H9 (cell line): ENCODE results near the gene EPS15. TPM values are rescaled to one million over a fixed set of nuclear protein-coding genes. Genes with fewer than 3 reads are reported as not detected.

Experiments used
- DNase-seq: peaks from one replicate; pipeline ENCODE4 v3.0.0-alpha.2; 2017
- H2AFZ ChIP-seq: one replicate; pipeline ENCODE4 v1.6.1; 2013; ENCODE audit warnings: mild to moderate bottlenecking, low read length, control low read depth, moderate library complexity
- H2AK5ac ChIP-seq: 2 replicates; pipeline ENCODE4 v1.6.1; 2013; ENCODE audit warnings: low read length, control low read depth, mixed read lengths; ENCODE audit not compliant: insufficient read length
- H2BK120ac ChIP-seq: one replicate; pipeline ENCODE4 v1.6.1; 2013; ENCODE audit warnings: low read depth, mild to moderate bottlenecking, low read length, control low read depth, inconsistent platforms; ENCODE audit not compliant: poor library complexity, severe bottlenecking
- H2BK12ac ChIP-seq: 2 replicates; pipeline ENCODE4 v1.6.1; 2013; ENCODE audit warnings: low read length, control low read depth, mixed read lengths, low read depth; ENCODE audit not compliant: insufficient read length
- H2BK15ac ChIP-seq: 2 replicates; pipeline ENCODE4 v1.6.1; 2013; ENCODE audit warnings: low read depth, low read length, control low read depth
- H2BK20ac ChIP-seq: one replicate; pipeline ENCODE4 v1.6.1; 2013; ENCODE audit warnings: low read depth, mild to moderate bottlenecking, low read length, control low read depth, inconsistent platforms; ENCODE audit not compliant: poor library complexity, severe bottlenecking
- H2BK5ac ChIP-seq: 2 replicates; pipeline ENCODE4 v1.6.1; 2013; ENCODE audit warnings: low read length, control low read depth, mixed read lengths; ENCODE audit not compliant: insufficient read length
- H3K14ac ChIP-seq: 2 replicates; pipeline ENCODE4 v1.6.1; 2013; ENCODE audit warnings: low read length, control low read depth; ENCODE audit not compliant: insufficient read depth
- H3K18ac ChIP-seq: 2 replicates; pipeline ENCODE4 v1.6.1; 2013; ENCODE audit warnings: low read depth, mild to moderate bottlenecking, mixed read lengths, low read length, control low read depth; ENCODE audit not compliant: insufficient read length
- H3K23ac ChIP-seq: 2 replicates; pipeline ENCODE4 v1.6.1; 2013; ENCODE audit warnings: low read length, control low read depth, mixed read lengths, low read depth; ENCODE audit not compliant: insufficient read length
- H3K23me2 ChIP-seq: 2 replicates; pipeline ENCODE4 v1.6.1; 2013; ENCODE audit warnings: low read depth, mild to moderate bottlenecking, mixed read lengths, low read length, control low read depth; ENCODE audit not compliant: insufficient read length, poor library complexity, severe bottlenecking
- H3K27ac ChIP-seq: 2 replicates; pipeline ENCODE4 v1.5.1; 2013; ENCODE audit warnings: low read length, control low read depth, mixed read lengths, low read depth; ENCODE audit not compliant: insufficient read length
- H3K27me3 ChIP-seq: 2 replicates; pipeline ENCODE4 v1.6.1; 2013; ENCODE audit warnings: low read length, control low read depth, inconsistent platforms; ENCODE audit not compliant: insufficient read depth
- H3K4ac ChIP-seq: 2 replicates; pipeline ENCODE4 v1.6.1; 2013; ENCODE audit warnings: low read depth, mild to moderate bottlenecking, control low read depth, inconsistent platforms, low read length, moderate library complexity
- H3K4me1 ChIP-seq: 2 replicates; pipeline ENCODE4 v1.6.1; 2013; ENCODE audit warnings: low read length, control low read depth, inconsistent platforms; ENCODE audit not compliant: insufficient read depth
- H3K4me2 ChIP-seq: 2 replicates; pipeline ENCODE4 v1.6.1; 2013; ENCODE audit warnings: low read length, control low read depth, mixed read lengths; ENCODE audit not compliant: insufficient read length, insufficient read depth
- H3K56ac ChIP-seq: 2 replicates; pipeline ENCODE4 v1.6.1; 2013; ENCODE audit warnings: low read depth, mild to moderate bottlenecking, mixed read lengths, low read length, control low read depth; ENCODE audit not compliant: insufficient read length
- H3K79me1 ChIP-seq: 2 replicates; pipeline ENCODE4 v1.6.1; 2013; ENCODE audit warnings: low read depth, mild to moderate bottlenecking, moderate library complexity, low read length, control low read depth, inconsistent platforms; ENCODE audit not compliant: insufficient read depth, poor library complexity, severe bottlenecking
- H3K79me2 ChIP-seq: 2 replicates; pipeline ENCODE4 v1.6.1; 2013; ENCODE audit warnings: low read length, control low read depth, inconsistent platforms; ENCODE audit not compliant: insufficient read depth
- H3K9ac ChIP-seq: 2 replicates; pipeline ENCODE4 v1.6.1; 2013; ENCODE audit warnings: low read length, control low read depth, mixed read lengths; ENCODE audit not compliant: insufficient read length; ENCODE audit errors: extremely low read depth
- H3K9me3 ChIP-seq: one replicate; pipeline ENCODE4 v1.6.1; 2013; ENCODE audit warnings: low read depth, low read length, inconsistent platforms; ENCODE audit not compliant: control insufficient read depth
- H3T11ph ChIP-seq: one replicate; pipeline ENCODE4 v1.6.1; 2013; ENCODE audit warnings: mild to moderate bottlenecking, low read length, control low read depth, inconsistent platforms
- H4K20me1 ChIP-seq: one replicate; pipeline ENCODE4 v1.6.1; 2013; ENCODE audit not compliant: control insufficient read depth, insufficient read length, insufficient read depth
- H4K5ac ChIP-seq: 2 replicates; pipeline ENCODE4 v1.6.1; 2013; ENCODE audit warnings: low read depth, mild to moderate bottlenecking, mixed read lengths, low read length, control low read depth; ENCODE audit not compliant: insufficient read length
- H4K8ac ChIP-seq: replicated peaks from 2 replicates; pipeline ENCODE4 v1.6.1; 2013; ENCODE audit warnings: low read length, control low read depth, mixed read lengths, low read depth; ENCODE audit not compliant: insufficient read length
- H4K91ac ChIP-seq: 2 replicates; pipeline ENCODE4 v1.6.1; 2013; ENCODE audit warnings: low read depth, mild to moderate bottlenecking, moderate library complexity, mixed read lengths, low read length, control low read depth; ENCODE audit not compliant: insufficient read length
- H3K27ac Mint-ChIP-seq, 3 experiments: 2 replicates in 2 of 3; 3 replicates in 1 of 3; pipeline ENCODE4 v1.8.0; 2020 to 2021; ENCODE audit warnings: mixed read lengths in 3 of 3, mild to moderate bottlenecking in 1 of 3, moderate library complexity in 1 of 3
- H3K27me3 Mint-ChIP-seq: 2 replicates; pipeline ENCODE4 v1.8.0; 2021; ENCODE audit warnings: low read depth, mild to moderate bottlenecking, moderate library complexity, mixed read lengths
- H3K36me3 Mint-ChIP-seq, 3 experiments: 2 replicates in 2 of 3; 3 replicates in 1 of 3; pipeline ENCODE4 v1.8.0; 2020 to 2021; ENCODE audit warnings: low read depth in 3 of 3, mixed read lengths in 3 of 3; ENCODE audit not compliant: insufficient read depth in 1 of 3
- H3K4me1 Mint-ChIP-seq, 2 experiments: 2 replicates each; pipeline ENCODE4 v1.8.0; 2020; ENCODE audit warnings: mixed read lengths in 2 of 2
- H3K4me3 Mint-ChIP-seq, 2 experiments: 2 replicates in 1 of 2; 3 replicates in 1 of 2; pipeline ENCODE4 v1.8.0; 2020 to 2021; ENCODE audit warnings: mild to moderate bottlenecking in 2 of 2, mixed read lengths in 2 of 2, moderate library complexity in 1 of 2
- H3K9me3 Mint-ChIP-seq, 2 experiments: 2 replicates in 1 of 2; 3 replicates in 1 of 2; pipeline ENCODE4 v1.8.0; 2020; ENCODE audit warnings: mild to moderate bottlenecking in 2 of 2, mixed read lengths in 2 of 2, moderate library complexity in 1 of 2
- WGBS: extraction: QIAGEN DNeasy Blood & Tissue Kit; methylation state at CpG from one replicate; pipeline ENCODE4 v1.1.7; 2013; ENCODE audit warnings: missing lambda C conversion rate, low lambda C conversion rate, mixed read lengths; ENCODE audit not compliant: insufficient read length; ENCODE audit errors: extremely low coverage; 5-methylcytosine and 5-hydroxymethylcytosine counted together
- total RNA-seq: library from RNA; stranded (reverse); gene quantifications from 2 replicates; pipeline ENCODE4 v1.2.1, GENCODE V29; 2021
- TF ChIP-seq, protein P1 (sequence below): fragments of 200-600 bp; sonication (generic); conservative IDR thresholded peaks from 3 replicates; pipeline ENCODE4 v1.8.0; 2021; ENCODE audit warnings: antibody characterized with exemption, mild to moderate bottlenecking

EPS15 gene
- total RNA-seq, 1 experiment from 2014 or later, result 44.1 TPM

DNA sequence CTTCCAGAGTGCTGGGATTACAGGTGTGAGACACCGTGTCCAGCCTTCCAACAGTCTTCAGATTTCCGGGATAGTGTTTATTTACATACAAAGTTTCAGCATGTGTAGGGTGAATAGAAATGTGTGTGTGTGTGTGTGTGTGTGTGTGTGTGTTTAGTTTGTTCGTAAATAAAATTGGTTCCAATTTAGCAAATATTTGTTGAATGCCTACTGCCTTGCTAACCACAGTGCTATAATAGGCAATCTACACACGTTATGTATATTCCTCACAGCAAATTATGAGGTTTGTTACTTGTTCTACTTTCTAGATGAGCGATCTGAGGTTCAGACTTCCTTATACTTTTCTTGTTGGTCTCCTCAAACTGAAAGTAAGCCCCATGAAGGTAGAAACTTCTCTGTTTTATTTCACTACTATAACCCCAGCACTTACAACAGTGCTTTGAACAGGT is 32.8 kb upstream of the EPS15 start:
- TF ChIP-seq, protein P1, sequence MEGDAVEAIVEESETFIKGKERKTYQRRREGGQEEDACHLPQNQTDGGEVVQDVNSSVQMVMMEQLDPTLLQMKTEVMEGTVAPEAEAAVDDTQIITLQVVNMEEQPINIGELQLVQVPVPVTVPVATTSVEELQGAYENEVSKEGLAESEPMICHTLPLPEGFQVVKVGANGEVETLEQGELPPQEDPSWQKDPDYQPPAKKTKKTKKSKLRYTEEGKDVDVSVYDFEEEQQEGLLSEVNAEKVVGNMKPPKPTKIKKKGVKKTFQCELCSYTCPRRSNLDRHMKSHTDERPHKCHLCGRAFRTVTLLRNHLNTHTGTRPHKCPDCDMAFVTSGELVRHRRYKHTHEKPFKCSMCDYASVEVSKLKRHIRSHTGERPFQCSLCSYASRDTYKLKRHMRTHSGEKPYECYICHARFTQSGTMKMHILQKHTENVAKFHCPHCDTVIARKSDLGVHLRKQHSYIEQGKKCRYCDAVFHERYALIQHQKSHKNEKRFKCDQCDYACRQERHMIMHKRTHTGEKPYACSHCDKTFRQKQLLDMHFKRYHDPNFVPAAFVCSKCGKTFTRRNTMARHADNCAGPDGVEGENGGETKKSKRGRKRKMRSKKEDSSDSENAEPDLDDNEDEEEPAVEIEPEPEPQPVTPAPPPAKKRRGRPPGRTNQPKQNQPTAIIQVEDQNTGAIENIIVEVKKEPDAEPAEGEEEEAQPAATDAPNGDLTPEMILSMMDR, result no peak
- H2AK5ac ChIP-seq, result no peak overlapping the region
- no peak overlapping the region for H2BK5ac ChIP-seq
- no peak overlapping the region for H2BK12ac ChIP-seq
- H3K9me3 Mint-ChIP-seq, result no peaks in the 10 kb centered on the region
- no peak overlapping the region for H3K23ac ChIP-seq
- no peak overlapping the region for H4K8ac ChIP-seq
- no peaks in the 10 kb centered on the region for H3K9me3 ChIP-seq
- H3K79me1 ChIP-seq, result no peaks in the 10 kb centered on the region
- H2BK120ac ChIP-seq, result no peak overlapping the region
- no peak overlapping the region for H3K9ac ChIP-seq
- no peaks in the 10 kb centered on the region for H3K4me1 Mint-ChIP-seq
- H4K91ac ChIP-seq, result no peak overlapping the region
- no peak overlapping the region for H4K5ac ChIP-seq
- H3K23me2 ChIP-seq, result no peaks in the 10 kb centered on the region
- WGBS, result no CpG with 5 or more reads among the region's 5 CpGs
- no peak overlapping the region for H3K4me2 ChIP-seq
- H3K27me3 ChIP-seq, result no peaks in the 10 kb centered on the region
- H2BK20ac ChIP-seq, result no peak overlapping the region
- H3K27me3 Mint-ChIP-seq, result no peaks in the 10 kb centered on the region; the same call in 1 of the 2 replicates
- no peaks in the 10 kb centered on the region for H3K4me1 ChIP-seq
- H4K20me1 ChIP-seq, result no peaks in the 10 kb centered on the region
- no peak overlapping the region for H3K56ac ChIP-seq
- no peak overlapping the region for H3K4ac ChIP-seq
- H2BK15ac ChIP-seq, result no peak overlapping the region
- no peak overlapping the region for H2AFZ ChIP-seq
- H3K36me3 Mint-ChIP-seq, result no peaks in the 10 kb centered on the region
- H3K27ac Mint-ChIP-seq, result no peak overlapping the region
- no peaks in the 10 kb centered on the region for H3K79me2 ChIP-seq
- H3K18ac ChIP-seq, result no peak overlapping the region
- no peak overlapping the region for H3K4me3 Mint-ChIP-seq
- no peak overlapping the region for H3T11ph ChIP-seq
- no peak overlapping the region for H3K27ac ChIP-seq
- DNase-seq, result no peak
- H3K14ac ChIP-seq, result no peak overlapping the region
